HG02840 (cell line): ENCODE measurements around the gene FBXL13.
A peak's percentile ranks its signal among the peaks of the same experiment; 100 is the strongest.
"Not testable (repeated sequence)": the region's sequence is repeated elsewhere in the genome, so short reads cannot be mapped to it uniquely, and the experiment has no call there.

Experiments used
- ATAC-seq: cut with Tn5 transposase; IDR thresholded peaks from one replicate; pipeline ENCODE4 v1.9.1; 2021; ENCODE audit warnings: mild to moderate bottlenecking, moderate library complexity, moderate number of reproducible peaks; ENCODE audit not compliant: unreplicated experiment, low FRiP score

Gene FBXL13

DNA sequence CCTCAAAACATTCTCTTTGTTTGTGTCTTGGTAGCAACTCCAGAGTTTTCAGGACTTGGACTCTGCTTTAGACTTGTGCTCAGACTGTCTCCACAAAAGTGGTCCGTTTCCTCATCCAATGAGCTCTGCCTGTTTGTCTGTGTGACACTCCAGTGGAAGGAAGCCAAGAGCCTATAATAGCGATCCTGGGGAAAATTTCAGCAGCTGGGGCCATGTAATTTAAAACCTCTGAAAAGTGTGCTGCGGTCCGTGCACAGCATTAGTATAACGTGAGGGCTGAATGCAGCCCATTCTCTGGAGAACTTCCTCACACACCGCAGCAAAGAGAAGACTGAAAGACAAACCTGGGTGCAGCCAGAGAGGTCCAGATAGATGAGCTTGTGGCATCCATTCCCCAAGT, 161.9 kb downstream of the FBXL13 start, which contains the start of gene LRRC17:
Gene LRRC17, plus strand, starts transcription at position 259 of the 400 bp plus-strand sequence. CDS start 20,914 bp downstream, outside the sequence.
- ATAC-seq: no peak

DNA sequence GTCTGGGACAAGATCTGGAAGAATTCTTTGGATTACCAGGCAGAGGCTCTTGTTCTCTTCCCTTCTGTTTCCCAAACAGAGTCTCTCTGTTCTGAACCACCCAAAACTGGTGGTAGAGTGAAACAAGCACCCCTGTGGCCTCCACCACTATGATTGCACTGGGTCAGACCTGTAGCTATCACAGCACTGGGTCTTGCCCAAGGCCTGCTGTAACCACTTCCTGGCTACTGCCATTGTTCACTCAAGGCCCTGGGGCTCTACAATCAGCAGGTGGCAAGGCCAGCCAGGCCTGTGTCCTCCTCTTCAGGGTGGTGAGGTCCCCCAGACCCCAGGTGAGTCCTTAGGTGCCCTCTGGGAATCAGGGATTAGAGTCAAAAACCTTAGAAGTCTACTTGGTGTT, 165.9 kb downstream of the FBXL13 start:
- ATAC-seq: no peak

DNA sequence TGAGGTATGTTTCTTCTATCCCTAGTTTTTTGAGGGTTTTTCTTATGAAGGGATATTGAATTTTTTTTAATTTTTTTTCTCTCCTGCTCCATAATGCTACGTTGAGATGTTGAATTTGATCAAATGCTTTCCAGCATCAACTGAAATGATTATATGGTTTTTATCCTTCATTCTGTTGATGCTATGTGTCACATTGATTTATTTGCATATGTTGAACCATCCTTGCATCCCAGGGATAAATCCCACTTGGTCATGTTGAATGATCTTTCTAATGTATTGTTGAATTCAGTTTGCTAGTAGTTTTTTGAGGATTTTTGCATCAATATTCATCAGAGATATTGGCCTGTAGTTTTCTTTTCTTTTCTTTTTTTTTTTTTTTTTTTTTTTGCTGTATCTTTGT, 171.0 kb downstream of the FBXL13 start:
- not testable (repeated sequence) for ATAC-seq

DNA sequence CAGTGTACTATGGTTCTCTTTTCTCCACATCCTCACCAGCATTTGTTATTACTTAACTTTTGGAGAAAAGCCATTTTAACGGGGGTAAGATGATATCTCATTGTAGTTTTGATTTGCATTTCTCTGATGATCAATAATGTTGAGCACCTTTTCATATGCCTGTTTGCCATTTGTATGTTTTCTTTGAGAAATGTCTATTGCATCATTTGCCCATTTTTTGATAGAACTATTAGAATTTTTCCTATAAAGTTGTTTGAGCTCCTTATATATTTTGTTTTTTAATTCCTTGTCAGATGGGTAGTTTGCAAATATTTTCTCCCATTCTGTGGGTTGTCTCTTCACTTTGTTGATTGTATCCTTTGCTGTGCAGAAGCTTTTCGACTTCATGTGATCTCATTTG, 172.5 kb downstream of the FBXL13 start:
- ATAC-seq: not testable (repeated sequence)

DNA sequence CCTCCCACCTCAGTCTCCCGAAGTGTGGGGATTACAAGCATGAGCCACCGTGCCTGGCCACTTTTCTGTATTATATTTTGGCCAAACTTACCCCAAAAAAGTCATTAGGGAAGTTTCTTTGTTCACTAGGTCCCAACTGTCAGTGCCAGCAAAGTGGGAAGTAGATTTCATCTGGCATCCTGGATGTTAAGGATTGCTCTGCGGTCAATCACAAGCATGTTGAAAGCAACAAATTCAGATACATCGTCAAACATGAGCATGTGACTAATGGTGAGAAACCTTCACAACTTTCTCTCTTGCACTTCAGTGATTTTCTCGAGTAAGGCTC, 176.1 kb downstream of the FBXL13 start:
- no peak for ATAC-seq

DNA sequence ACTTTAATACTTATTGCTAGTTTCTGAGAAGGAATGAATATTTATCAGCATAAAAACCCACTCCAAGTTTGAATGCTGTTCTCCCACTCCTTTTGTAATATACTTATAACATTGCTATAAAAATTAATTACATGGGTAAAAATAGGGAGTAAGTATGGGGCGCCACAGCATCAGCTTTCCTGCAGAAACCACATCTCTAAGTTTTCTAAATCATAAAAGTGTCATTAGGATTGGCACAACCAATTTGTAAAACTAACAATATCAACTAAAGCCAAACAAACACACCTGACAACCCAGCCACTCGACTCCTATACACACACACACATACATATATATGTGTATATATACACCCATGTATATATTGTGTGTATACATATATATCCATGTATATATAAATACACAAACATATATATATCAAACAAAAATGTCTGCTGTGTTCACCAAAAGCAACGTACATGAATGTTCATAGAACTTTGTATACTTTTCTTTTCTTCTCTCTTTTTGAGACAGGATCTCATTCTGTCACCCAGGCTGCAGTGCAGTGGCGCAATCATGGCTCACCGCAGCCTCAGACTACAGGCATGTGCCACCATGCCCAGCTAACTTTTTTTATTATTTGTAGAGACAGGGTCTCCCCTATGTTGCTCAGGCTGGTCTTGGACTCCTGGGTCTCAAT, 176.6 kb downstream of the FBXL13 start:
- ATAC-seq: no peak

DNA sequence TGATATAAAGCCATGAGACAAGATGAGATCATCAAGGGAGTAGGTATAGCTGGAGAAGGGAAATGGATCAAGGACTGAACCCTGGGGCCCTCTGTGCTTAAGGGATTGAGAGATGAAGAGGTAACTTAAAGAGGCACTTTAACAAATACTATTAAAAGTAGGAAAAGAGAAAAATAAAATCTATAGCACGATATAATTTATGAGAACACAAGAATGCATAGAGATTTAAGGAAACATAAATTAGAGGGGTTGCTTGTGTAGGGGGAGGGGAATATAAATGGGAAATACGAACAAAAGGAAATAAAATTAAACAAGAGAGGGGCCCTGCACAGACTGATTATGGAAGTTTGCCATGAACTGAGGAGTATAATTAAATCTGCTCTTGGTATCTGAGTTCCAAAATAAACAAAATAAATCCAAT, 177.4 kb downstream of the FBXL13 start:
- ATAC-seq: no peak

DNA sequence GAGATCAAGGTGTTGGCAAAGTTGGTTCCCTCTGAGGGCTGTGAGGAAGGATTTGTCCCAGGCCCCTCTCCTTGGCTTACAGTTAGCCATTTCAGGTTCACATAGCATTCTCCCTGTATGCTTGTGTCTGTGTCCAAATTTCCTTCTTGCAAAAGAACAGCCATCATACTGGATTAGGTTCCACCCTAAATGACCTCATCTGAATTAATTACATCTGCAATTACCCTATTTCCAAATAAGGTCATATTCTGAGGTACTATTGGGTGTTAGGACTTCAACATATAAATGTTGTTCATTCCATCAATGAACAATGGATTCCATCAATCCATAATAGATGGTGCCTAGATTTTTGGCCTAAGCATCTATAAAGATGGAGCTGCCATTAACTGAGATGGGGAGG, 178.0 kb downstream of the FBXL13 start:
- ATAC-seq: no peak

DNA sequence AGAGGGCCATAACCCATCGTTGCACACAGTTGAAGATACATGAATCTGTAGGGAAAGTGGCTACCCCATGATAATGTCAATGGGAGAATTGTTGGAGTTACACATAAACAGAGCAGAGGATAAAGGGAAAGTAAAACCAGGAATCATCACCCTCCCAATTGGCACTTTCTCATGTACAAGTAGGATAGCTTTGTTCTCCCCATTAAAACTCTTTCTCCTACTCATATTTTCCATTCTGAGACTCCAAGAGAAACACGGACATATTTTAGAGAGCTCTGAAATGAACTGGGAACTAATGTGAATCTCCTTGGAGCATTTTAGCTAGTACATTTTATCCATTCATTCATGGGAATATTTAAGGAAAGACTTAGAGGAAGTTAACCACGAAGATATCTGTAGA, 179.0 kb downstream of the FBXL13 start:
- ATAC-seq: no peak

DNA sequence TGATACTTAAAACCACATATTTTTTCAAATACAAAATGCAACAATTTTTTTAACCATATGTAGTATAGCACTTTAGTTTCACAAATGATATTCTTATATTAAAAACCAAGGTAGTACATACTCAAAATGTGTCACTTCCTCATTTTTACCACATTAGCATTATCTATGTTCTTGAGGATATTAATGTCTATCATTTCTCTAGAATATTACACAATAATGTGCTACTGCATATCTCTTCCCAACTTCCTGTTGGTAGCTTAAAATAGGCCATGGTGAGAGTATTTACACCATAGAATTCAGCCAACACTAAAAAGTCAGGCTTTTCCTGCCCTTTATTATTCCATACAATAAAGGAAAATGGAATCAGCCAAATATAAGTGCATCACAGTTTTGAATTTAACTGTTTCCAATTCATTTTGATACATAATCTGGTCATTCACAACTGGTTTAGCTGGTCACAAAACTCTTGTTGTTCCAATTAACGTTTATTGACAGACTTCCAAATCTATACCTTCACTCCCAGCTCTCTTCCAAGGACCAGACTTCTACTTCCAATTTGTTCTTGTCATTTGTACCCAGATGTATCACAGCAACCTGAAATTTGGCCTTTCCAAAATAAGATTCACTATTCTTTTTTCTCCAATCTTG, 181.8 kb downstream of the FBXL13 start:
- ATAC-seq: no peak

DNA sequence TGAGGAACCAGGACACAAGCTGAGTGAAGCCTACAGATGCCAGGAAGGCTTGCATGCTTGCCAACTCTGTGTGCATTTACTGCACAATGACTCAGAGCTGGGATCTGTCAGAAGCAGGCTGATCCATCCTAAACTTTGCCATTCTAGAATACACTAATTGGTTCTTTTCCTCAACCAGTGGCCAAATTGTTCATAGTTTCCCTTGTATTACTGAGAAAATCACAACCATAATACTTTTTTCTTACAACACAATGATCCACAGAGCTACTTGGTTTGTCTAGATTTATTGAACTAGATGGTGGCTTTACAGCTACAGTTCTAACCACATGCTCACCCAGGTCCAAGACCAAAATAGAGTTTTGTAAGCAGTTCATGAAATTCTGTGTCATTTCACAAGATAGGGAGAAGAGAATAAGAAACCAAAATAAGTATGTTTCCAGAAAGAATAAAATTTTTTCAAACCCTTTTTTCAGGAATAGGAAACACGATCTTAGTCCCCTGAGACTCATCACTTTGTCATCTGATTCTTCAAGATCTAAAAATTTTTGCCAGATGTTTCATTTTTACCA, 182.8 kb downstream of the FBXL13 start:
- no peak for ATAC-seq

DNA sequence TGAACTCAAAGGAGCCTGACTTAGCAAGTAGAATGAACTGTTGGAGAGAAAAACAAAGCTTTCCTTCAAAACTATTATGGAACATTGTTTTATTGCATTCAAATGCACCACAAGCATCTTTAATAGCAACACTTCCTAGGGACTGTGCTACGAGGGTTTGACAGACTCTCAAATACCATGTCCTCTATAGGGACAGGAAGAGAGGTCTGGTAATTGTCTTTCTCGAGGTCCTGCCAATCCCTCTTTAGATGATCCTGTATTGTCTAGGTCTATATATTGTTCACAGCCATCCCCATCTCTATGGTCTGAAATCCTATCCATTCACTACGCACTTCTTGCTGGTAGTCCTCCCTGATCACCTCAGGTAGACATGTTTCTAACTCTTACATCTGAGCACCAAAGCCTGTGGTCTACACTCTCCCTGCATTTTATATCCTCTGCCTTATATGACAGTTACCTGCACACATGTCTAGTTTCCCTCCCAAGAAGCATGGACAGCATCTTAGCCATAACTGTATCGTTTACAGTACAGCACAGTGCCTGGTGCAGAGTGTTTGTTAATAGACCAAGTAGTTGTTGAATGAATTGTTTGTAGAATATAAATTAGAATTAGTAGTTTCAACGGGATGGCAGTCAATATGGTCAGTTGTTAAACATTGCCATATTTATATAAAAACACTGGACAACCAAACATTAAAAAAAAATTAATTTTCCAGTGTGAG, 183.5 kb downstream of the FBXL13 start:
- ATAC-seq: no peak

DNA sequence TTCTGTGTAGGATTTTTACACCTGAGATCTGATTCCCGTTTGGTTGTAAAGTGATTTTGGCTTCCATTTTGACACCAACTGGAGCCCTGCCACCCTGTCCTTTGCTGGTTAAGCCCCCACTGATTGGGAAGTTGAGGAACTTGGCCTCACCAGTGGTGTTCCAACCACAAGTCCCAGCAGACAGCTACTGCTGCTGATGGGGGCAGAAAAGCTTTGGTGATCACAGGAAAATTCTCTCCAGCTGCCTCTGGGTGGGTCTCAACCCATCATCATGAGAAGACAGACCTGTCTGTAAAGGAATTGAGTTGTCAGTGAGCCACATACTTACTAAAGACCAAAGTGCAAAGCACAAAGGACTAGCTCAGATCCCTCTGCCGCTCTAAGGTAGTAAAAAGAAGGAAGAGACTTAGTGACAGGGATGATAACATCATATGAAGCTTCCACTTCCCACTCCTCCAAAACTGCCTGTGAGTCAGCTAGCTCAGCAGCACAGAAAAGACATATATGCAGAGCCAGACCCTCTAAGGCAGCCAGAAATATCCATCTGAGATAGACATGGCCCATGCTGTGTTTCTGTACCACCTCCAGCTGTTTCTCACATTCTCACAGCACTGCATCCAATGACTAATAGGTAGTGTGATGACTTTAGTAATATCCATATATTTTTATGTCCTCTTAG, 184.2 kb downstream of the FBXL13 start:
- no peak for ATAC-seq

DNA sequence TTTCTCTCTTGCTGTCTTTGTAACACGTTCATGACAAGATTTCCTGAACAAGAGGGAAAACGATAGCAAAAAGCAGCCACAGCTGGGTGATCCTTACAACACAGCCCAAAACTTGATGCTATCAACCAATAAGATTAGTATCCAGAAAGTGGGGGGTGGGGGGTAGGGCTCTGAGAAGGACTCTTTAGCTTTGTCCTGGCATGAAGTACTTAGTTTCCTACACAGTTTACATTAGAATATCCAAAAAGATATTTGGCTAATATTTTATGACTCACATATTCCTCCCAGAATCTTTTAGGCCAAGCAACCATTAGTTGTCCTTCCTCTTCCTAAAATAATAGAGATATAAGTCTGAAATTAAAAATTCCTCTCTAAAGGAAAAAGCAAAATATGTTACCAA, 184.7 kb downstream of the FBXL13 start:
- no peak for ATAC-seq

DNA sequence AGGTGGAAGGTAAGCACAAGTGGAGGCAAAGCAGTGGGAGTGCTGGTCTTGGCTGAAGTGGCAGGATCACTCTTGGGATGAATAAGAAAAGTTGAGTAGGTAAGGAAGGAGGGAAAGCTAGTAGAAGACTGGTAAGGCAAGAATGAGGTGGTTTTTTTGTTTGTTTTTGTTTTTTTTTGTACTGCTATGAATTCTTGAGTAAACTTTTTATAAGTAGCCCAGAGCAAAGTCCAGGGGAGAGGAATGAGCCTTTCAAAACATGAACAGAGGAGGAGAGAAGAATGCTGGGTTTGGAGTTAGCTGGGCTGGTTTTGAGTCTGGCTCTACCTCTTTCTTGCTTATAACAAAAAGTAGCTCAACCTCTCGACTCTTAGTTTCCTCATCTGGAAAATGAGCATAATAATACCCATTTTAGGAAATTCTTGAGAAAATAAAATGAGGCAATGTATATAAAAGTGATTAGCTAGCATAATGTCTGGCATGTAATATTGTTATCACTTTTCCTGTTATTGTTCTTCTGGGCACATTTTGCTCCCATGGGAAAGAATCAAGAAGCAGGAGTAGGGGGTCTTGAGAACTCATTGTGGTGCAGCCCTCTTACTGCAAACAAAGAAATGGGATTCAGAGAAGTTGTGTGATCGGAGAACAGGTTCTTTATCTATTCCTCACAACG, 185.9 kb downstream of the FBXL13 start:
- ATAC-seq: no peak

DNA sequence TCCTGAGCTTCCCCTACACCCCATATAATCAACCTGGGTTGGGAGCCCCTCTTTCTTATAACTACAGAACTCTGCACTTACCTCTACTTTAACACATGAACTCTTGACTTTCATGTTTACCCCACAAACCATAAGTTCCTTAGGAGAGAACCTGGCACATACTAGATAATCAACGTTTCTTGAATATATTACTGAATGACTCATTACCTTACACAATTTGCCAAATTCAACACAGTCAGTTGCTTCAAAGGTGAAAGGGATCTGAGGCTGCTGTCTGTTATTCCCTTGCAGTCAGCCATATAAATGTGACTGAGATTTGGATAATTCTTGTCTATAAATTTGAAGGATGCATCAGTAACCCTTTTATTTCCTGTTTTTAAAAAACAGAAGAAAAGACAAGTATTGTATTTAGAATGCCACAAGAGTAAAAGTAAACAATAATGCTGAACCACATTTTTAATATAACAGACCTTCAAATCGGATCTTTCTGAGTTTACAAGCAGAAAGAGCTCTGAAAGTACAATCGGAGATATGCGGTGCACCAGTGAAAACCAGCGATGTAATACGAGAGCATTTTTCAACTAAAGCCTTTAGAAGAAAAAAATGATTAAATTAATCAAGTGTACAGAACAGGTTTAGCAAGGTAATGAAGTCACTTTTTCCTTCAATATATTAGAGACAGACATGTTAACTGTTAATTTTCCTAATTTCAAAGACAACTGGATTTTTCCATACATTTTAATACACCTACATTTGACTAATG, 191.3 kb downstream of the FBXL13 start:
- ATAC-seq: no peak

DNA sequence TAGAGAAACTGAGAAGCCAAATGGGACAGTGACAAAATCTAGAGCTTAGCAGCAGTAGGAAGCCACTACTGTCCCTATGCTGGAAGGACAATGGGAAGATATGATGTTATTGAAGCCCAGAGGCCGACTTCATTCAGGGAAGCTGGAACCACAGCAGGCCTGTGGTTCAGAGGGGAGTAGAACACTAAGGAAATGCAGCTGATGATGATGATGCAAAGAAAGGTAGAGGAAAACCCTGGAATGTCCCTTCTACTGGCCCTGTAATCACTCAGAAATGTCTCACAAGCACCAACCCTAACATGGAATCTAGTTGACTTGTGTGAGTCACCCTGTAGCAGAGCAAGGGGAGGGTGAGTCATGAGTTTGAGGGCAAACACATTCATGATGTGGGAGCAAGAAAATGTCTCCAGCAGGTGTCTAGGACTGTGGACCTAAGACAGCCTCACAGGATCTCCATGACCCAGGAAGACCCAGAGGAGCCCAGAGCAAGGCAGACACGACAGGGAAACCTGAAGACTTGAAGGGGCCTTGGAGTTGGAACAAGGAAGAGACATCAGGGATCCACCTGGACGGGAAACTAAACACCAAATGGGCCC, 198.8 kb downstream of the FBXL13 start:
- no peak for ATAC-seq

DNA sequence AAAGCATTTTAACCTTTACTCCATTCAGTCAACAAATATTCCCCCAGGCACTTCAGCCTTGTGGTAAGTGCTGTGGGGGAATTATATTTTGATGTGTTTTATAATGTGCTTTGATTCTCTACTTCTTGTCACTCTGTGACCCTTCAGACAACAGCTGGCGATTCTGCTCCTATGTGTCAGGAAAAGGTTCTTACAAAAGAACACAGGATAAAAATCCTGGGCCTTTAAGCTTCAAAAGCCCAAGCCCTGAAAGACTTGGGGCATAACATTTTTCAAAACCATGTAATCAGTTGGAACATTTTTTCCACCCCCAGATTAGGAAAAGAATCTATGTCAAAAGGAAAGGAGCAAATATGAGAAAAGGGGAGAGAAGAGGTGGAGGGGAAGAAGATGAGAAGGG, 199.6 kb downstream of the FBXL13 start:
- ATAC-seq: no peak

DNA sequence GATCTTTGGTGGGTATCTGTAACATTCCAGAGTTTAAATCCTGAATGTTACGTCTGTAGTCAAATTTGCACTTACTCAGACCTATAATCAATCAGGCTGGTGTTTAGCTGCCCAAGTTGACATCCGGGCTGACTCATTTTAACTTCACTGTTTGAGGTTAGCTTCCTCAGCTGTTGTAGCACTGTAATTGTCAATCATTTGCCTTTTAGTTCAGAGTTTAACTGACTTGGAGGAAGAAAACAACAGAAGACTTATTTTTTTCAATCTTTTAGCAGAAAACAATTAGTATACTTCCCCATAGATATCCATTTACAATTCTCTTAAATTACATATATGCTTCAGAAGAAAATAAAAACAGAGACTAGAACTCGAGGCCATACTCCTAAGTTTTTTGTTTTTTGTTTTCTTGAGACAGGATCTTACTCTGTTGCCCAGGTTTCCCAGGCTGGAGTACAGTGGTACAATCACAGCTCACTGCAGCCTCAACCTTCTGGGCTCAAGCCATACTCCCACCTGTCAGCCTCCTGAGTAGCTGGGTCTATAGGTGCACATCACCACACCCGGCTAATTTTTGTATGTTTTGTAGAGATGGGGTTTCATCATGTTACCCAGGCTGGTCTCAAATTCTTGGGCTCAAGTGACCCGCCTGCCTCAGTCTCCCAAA, 200.3 kb downstream of the FBXL13 start:
- peak; percentile 95 for ATAC-seq
